Neural progenitor cell (in vitro differentiated cells): ENCODE results near the gene DMRTA1. TPM values are rescaled to one million over a fixed set of nuclear protein-coding genes. Genes with fewer than 3 reads are reported as not detected.

ENCODE experiments used
- DNase-seq: peaks from one replicate; pipeline ENCODE4 v3.0.0-alpha.2; 2016; ENCODE audit warnings: low spot score
- H2AFZ ChIP-seq: fragments of 200-600 bp; sonication (generic); replicated peaks from 2 replicates; pipeline ENCODE4 v1.6.1; 2016; ENCODE audit warnings: antibody characterized with exemption
- H3F3A ChIP-seq: fragments of 200-600 bp; sonication (generic); 2 replicates; pipeline ENCODE4 v1.6.1; 2016; ENCODE audit warnings: antibody characterized with exemption, low read depth
- H3K27ac ChIP-seq: fragments of 200-600 bp; sonication (generic); 2 replicates; pipeline ENCODE4 v1.5.1; 2016; ENCODE audit warnings: mild to moderate bottlenecking
- H3K27me3 ChIP-seq: fragments of 200-600 bp; sonication (generic); 2 replicates; pipeline ENCODE4 v1.6.1; 2016; ENCODE audit warnings: mild to moderate bottlenecking, moderate library complexity
- H3K36me3 ChIP-seq: fragments of 200-600 bp; sonication (generic); 2 replicates; pipeline ENCODE4 v1.5.1; 2016
- H3K4me1 ChIP-seq: fragments of 200-600 bp; sonication (generic); 2 replicates; pipeline ENCODE4 v1.6.1; 2016; ENCODE audit warnings: mixed run types
- H3K4me2 ChIP-seq: fragments of 200-600 bp; sonication (generic); 2 replicates; pipeline ENCODE4 v1.6.1; 2016
- H3K4me3 ChIP-seq: fragments of 200-600 bp; sonication (generic); 2 replicates; pipeline ENCODE4 v1.5.1; 2016
- H3K79me2 ChIP-seq: fragments of 200-600 bp; sonication (generic); 2 replicates; pipeline ENCODE4 v1.6.1; 2016; ENCODE audit warnings: low read depth
- H3K9ac ChIP-seq: fragments of 200-600 bp; sonication (generic); 2 replicates; pipeline ENCODE4 v1.6.1; 2016
- H3K9me3 ChIP-seq: fragments of 200-600 bp; sonication (generic); 2 replicates; pipeline ENCODE4 v1.5.1; 2016; ENCODE audit warnings: low read depth
- H4K20me1 ChIP-seq: fragments of 200-600 bp; sonication (generic); 2 replicates; pipeline ENCODE4 v1.6.1; 2016; ENCODE audit warnings: low read depth
- H3K27ac Mint-ChIP-seq: 3 replicates; pipeline ENCODE4 v1.8.0; 2021; ENCODE audit warnings: mixed read lengths
- H3K27me3 Mint-ChIP-seq: 2 replicates; pipeline ENCODE4 v1.8.0; 2022; ENCODE audit warnings: low read depth, mild to moderate bottlenecking, inconsistent platforms, moderate library complexity, mixed read lengths; ENCODE audit not compliant: insufficient read depth
- H3K36me3 Mint-ChIP-seq: 3 replicates; pipeline ENCODE4 v1.8.0; 2021; ENCODE audit warnings: mixed read lengths
- H3K4me1 Mint-ChIP-seq: 3 replicates; pipeline ENCODE4 v1.8.0; 2021; ENCODE audit warnings: mixed read lengths
- H3K4me3 Mint-ChIP-seq: 3 replicates; pipeline ENCODE4 v1.8.0; 2021; ENCODE audit warnings: mild to moderate bottlenecking, moderate library complexity, mixed read lengths
- H3K9me3 Mint-ChIP-seq: 3 replicates; pipeline ENCODE4 v1.8.0; 2020; ENCODE audit warnings: mixed read lengths
- CTCF ChIP-seq: fragments of 200-600 bp; sonication (generic); IDR thresholded peaks from 2 replicates; pipeline ENCODE4 v1.5.1; 2017; ENCODE audit warnings: antibody characterized with exemption, mild to moderate bottlenecking
- EZH2 ChIP-seq: fragments of 200-600 bp; sonication (generic); IDR thresholded peaks from 2 replicates; pipeline ENCODE4 v1.6.1; 2017; ENCODE audit warnings: antibody characterized with exemption, mild to moderate bottlenecking, moderate library complexity
- EZH2phosphoT487 ChIP-seq: fragments of 200-600 bp; sonication (generic); IDR thresholded peaks from 2 replicates; pipeline ENCODE4 v1.6.1; 2017; ENCODE audit warnings: antibody characterized with exemption
- total RNA-seq: library from RNA; depleted of rRNA; stranded (reverse); fragments of >200 nt; gene quantifications from 2 replicates; pipeline ENCODE4 v1.2.3, GENCODE V29; 2015; ENCODE audit warnings: low replicate concordance

The DMRTA1 gene
- total RNA-seq, 1 donor from 2014 or later, result 21.3 TPM

GRCh38 chr9:22413884-22414283 lies 32.7 kb upstream of the DMRTA1 start:
- Histone ChIP-seq H3K79me2 (no peaks in the 10 kb centered on the region), H3F3A (no peaks in the 10 kb centered on the region)
- peaks cover 2% of the 10 kb centered on the region for H3K36me3 Mint-ChIP-seq

GRCh38 chr9:22415941-22416691 lies 30.5 kb upstream of the DMRTA1 start:
- Histone ChIP-seq H2AFZ (peak overlapping the region; percentile 69), H4K20me1 (no peaks in the 10 kb centered on the region), H3K4me1 (peaks cover 16% of the 10 kb centered on the region), H3K9me3 (no peaks in the 10 kb centered on the region), H3K36me3 (no peaks in the 10 kb centered on the region), H3K4me3 (no peak overlapping the region), H3K9ac (no peak overlapping the region), H3K79me2 (no peaks in the 10 kb centered on the region), H3K27me3 (no peaks in the 10 kb centered on the region), H3F3A (no peaks in the 10 kb centered on the region), H3K4me2 (peak overlapping the region; percentile 39), H3K27ac (no peak overlapping the region)
- H3K9me3 Mint-ChIP-seq, result peaks cover 3% of the 10 kb centered on the region
- H3K36me3 Mint-ChIP-seq, result no peaks in the 10 kb centered on the region
- TF ChIP-seq CTCF (no peak), EZH2phosphoT487 (no peak), EZH2 (no peak)
- no peak for DNase-seq
- no peak overlapping the region for H3K4me3 Mint-ChIP-seq
- H3K4me1 Mint-ChIP-seq, result peaks cover 13% of the 10 kb centered on the region
- no peaks in the 10 kb centered on the region for H3K27me3 Mint-ChIP-seq
- peak overlapping the region; percentile 46 for H3K27ac Mint-ChIP-seq

More at GRCh38 chr9:22413884-22414283, 32.7 kb upstream of the DMRTA1 start:
- peaks cover 5% of the 10 kb centered on the region for H3K9me3 Mint-ChIP-seq
- H3K9me3 ChIP-seq, result no peaks in the 10 kb centered on the region
- no peak overlapping the region for H3K9ac ChIP-seq
- TF ChIP-seq EZH2, result no peak
- no peak for TF ChIP-seq CTCF
- TF ChIP-seq EZH2phosphoT487, result no peak
- no peak overlapping the region for H3K4me2 ChIP-seq
- peaks cover 13% of the 10 kb centered on the region for H3K4me1 Mint-ChIP-seq
- no peak overlapping the region for H3K27ac Mint-ChIP-seq
- H2AFZ ChIP-seq, result no peak overlapping the region
- no peaks in the 10 kb centered on the region for H3K36me3 ChIP-seq
- no peaks in the 10 kb centered on the region for H3K27me3 Mint-ChIP-seq
- no peak overlapping the region for H3K4me3 ChIP-seq
- DNase-seq, result no peak
- H3K27me3 ChIP-seq, result no peaks in the 10 kb centered on the region
- no peak overlapping the region for H3K4me3 Mint-ChIP-seq
- peaks cover 16% of the 10 kb centered on the region for H3K4me1 ChIP-seq
- no peaks in the 10 kb centered on the region for H4K20me1 ChIP-seq
- no peak overlapping the region for H3K27ac ChIP-seq

- Mint-ChIP-seq H3K4me1 (peaks cover 13% of the 10 kb centered on the region), H3K27me3 (no peaks in the 10 kb centered on the region), H3K4me3 (no peak overlapping the region), H3K27ac (no peak overlapping the region), H3K36me3 (no peaks in the 10 kb centered on the region), H3K9me3 (peaks cover 3% of the 10 kb centered on the region)
- H3K9me3 ChIP-seq, result no peaks in the 10 kb centered on the region
- H3K36me3 ChIP-seq, result no peaks in the 10 kb centered on the region
- H3F3A ChIP-seq, result no peaks in the 10 kb centered on the region
- H3K9ac ChIP-seq, result no peak overlapping the region
- no peaks in the 10 kb centered on the region for H3K27me3 ChIP-seq
- peak; percentile 27 for DNase-seq
- H3K4me1 ChIP-seq, result peaks cover 16% of the 10 kb centered on the region
- peak overlapping the region; percentile 39 for H3K4me2 ChIP-seq
- H4K20me1 ChIP-seq, result no peaks in the 10 kb centered on the region
- no peaks in the 10 kb centered on the region for H3K79me2 ChIP-seq
- H3K4me3 ChIP-seq, result no peak overlapping the region
- H2AFZ ChIP-seq, result peak overlapping the region; percentile 69
- H3K27ac ChIP-seq, result no peak overlapping the region
- TF ChIP-seq EZH2 (no peak), CTCF (no peak), EZH2phosphoT487 (no peak)
These were observed 29.9 kb upstream of the DMRTA1 start for GRCh38 chr9:22416692-22417060.
